ENCODE results near the gene GPR45.

Gene GPR45

GRCh38 chr2:105254531-105255210, 13.1 kb downstream of the GPR45 start:
- DNase-seq (ENCODE audit: low spot score), result no peak

GRCh38 chr2:105255979-105256378, 14.4 kb downstream of the GPR45 start:
- DNase-seq (ENCODE audit: low spot score), result no peak

- no peak for DNase-seq (ENCODE audit: low spot score)
Measured at GRCh38 chr2:105256431-105257047, 15.0 kb downstream of the GPR45 start.

- DNase-seq (ENCODE audit: low spot score), result no peak
Measured at GRCh38 chr2:105257981-105258380, 16.4 kb downstream of the GPR45 start.

GRCh38 chr2:105258835-105259350, 17.4 kb downstream of the GPR45 start:
- no peak for DNase-seq (ENCODE audit: low spot score)

GRCh38 chr2:105261061-105261460, 19.5 kb downstream of the GPR45 start:
- DNase-seq (ENCODE audit: low spot score), result no peak

GRCh38 chr2:105262651-105263091, 21.1 kb downstream of the GPR45 start:
- DNase-seq (ENCODE audit: low spot score), result no peak

GRCh38 chr2:105269426-105269825, 27.9 kb downstream of the GPR45 start:
- DNase-seq (ENCODE audit: low spot score), result no peak

GRCh38 chr2:105271393-105272045, 30.0 kb downstream of the GPR45 start:
- DNase-seq (ENCODE audit: low spot score), result no peak

- DNase-seq (ENCODE audit: low spot score), result no peak
Measured at GRCh38 chr2:105272176-105272575, 30.6 kb downstream of the GPR45 start.

GRCh38 chr2:105274046-105274445, 32.5 kb downstream of the GPR45 start:
- no peak for DNase-seq (ENCODE audit: low spot score)

- DNase-seq (ENCODE audit: low spot score), result no peak
Measured at GRCh38 chr2:105278654-105279053, 37.1 kb downstream of the GPR45 start.

GRCh38 chr2:105279126-105279525, 37.6 kb downstream of the GPR45 start:
- no peak for DNase-seq (ENCODE audit: low spot score)

GRCh38 chr2:105280281-105280680, 38.7 kb downstream of the GPR45 start:
- DNase-seq (ENCODE audit: low spot score), result no peak

GRCh38 chr2:105283532-105283931, 42.0 kb downstream of the GPR45 start:
- DNase-seq (ENCODE audit: low spot score), result no peak

GRCh38 chr2:105287692-105288091, 46.1 kb downstream of the GPR45 start:
- no peak for DNase-seq (ENCODE audit: low spot score)

- DNase-seq (ENCODE audit: low spot score), result no peak
Measured at GRCh38 chr2:105288133-105288532, 46.6 kb downstream of the GPR45 start.

GRCh38 chr2:105290981-105291660, 49.6 kb downstream of the GPR45 start:
- DNase-seq (ENCODE audit: low spot score), result no peak

- DNase-seq (ENCODE audit: low spot score), result no peak
Measured at GRCh38 chr2:105291981-105292380, 50.4 kb downstream of the GPR45 start.
